ENCODE results near the gene TRIO.
A peak's percentile ranks its signal among the peaks of the same experiment; 100 is the strongest.

DNA sequence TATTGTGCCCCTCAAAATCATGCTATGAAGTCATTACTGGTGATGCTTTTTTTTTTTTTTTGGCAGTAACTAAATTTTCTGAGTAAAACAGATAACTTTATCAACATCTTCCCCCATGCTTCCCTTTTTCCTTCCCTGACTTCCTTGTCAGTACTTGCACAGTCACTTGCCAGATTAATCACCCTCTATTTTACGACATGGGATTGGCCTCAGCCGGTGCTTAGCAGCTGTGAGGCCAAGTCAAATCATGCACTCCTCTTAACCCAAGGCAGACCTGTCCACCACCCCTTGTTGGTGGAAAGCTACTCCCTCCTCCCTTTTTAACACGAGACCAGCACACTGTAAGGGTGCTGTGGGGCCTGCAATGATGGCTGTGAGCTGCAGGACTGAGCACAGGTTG, 320.5 kb downstream of the TRIO start:
- TF ChIP-seq, protein P1, sequence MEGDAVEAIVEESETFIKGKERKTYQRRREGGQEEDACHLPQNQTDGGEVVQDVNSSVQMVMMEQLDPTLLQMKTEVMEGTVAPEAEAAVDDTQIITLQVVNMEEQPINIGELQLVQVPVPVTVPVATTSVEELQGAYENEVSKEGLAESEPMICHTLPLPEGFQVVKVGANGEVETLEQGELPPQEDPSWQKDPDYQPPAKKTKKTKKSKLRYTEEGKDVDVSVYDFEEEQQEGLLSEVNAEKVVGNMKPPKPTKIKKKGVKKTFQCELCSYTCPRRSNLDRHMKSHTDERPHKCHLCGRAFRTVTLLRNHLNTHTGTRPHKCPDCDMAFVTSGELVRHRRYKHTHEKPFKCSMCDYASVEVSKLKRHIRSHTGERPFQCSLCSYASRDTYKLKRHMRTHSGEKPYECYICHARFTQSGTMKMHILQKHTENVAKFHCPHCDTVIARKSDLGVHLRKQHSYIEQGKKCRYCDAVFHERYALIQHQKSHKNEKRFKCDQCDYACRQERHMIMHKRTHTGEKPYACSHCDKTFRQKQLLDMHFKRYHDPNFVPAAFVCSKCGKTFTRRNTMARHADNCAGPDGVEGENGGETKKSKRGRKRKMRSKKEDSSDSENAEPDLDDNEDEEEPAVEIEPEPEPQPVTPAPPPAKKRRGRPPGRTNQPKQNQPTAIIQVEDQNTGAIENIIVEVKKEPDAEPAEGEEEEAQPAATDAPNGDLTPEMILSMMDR (IDR thresholded peaks at IDR 0.05; ENCODE audit: extremely low read depth in 1 of 2, insufficient read depth in 1 of 2, low read depth in 1 of 2, low read length in 2 of 2): no peak
- TF ChIP-seq EZH2 (IDR thresholded peaks at IDR 0.05; ENCODE audit: borderline replicate concordance, low read depth, low read length, severe bottlenecking) (no peak), POLR2AphosphoS5 (IDR thresholded peaks at IDR 0.05; ENCODE audit: insufficient read depth, low read depth, low read length) (peak; percentile 28), GATA2 (IDR thresholded peaks at IDR 0.05; ENCODE audit: insufficient read depth, insufficient read length, low read depth, low read length) (peak; percentile 85), POLR2A (IDR thresholded peaks at IDR 0.05; ENCODE audit: low read depth, low read length) (peak; percentile 57), JUN (IDR thresholded peaks at IDR 0.05; ENCODE audit: borderline replicate concordance, insufficient read depth, insufficient read length, low read depth) (peak; percentile 60), MYC (IDR thresholded peaks at IDR 0.05; ENCODE audit: low read depth, low read length) (no peak), FOS (IDR thresholded peaks at IDR 0.05; ENCODE audit: borderline replicate concordance, insufficient read depth, low read length) (no peak)
- TF ChIP-seq, protein P2, sequence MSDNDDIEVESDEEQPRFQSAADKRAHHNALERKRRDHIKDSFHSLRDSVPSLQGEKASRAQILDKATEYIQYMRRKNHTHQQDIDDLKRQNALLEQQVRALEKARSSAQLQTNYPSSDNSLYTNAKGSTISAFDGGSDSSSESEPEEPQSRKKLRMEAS (IDR thresholded peaks at IDR 0.05; ENCODE audit: insufficient read depth, insufficient read length): peak; percentile 5
